HEK293 (cell line): ENCODE results near the gene IFNAR1.
A peak's percentile ranks its signal among the peaks of the same experiment; 100 is the strongest.

Source experiments
- CTCF ChIA-PET: fragments of 350-600 bp; formaldehyde crosslinking; extraction: SDS; loops from one replicate; lab custom pipeline; 2021; ENCODE audit warnings: antibody characterized with exemption; lab: Yijun Ruan, JAX
- POLR2A ChIA-PET: fragments of 300-600 bp; formaldehyde crosslinking; extraction: SDS; loops from one replicate; lab custom pipeline; 2020; ENCODE audit warnings: antibody characterized with exemption, inconsistent platforms; lab: Yijun Ruan, JAX
- H3K27ac ChIP-seq: fragments of 200-500 bp; sonication (Bioruptor generic); 2 replicates; pipeline ENCODE4 v1.5.1; 2014; ENCODE audit warnings: low read depth, low read length, control low read depth, inconsistent platforms; ENCODE audit errors: extremely low read depth
- H3K36me3 ChIP-seq, 2 experiments: fragments of 200-500 bp in 1 of 2; sonication (Bioruptor generic) in 1 of 2; 1 replicate in 1 of 2; 2 replicates in 1 of 2; pipeline ENCODE4 v1.5.1; 2014 to 2017; ENCODE audit warnings: inconsistent platforms in 2 of 2, low read length in 2 of 2; ENCODE audit not compliant: control insufficient read depth in 2 of 2, insufficient read depth in 1 of 2
- H3K4me1 ChIP-seq: fragments of 200-500 bp; sonication (Bioruptor generic); 2 replicates; pipeline ENCODE4 v1.5.1; 2014; ENCODE audit warnings: mild to moderate bottlenecking, low read length, inconsistent platforms; ENCODE audit not compliant: control insufficient read depth, insufficient read depth
- H3K4me3 ChIP-seq: 2 replicates; pipeline ENCODE4 v1.5.1; 2011; ENCODE audit warnings: low read depth, mild to moderate bottlenecking, control low read depth, low read length, moderate library complexity
- H3K9me3 ChIP-seq: fragments of 200-500 bp; sonication (Bioruptor generic); 2 replicates; pipeline ENCODE4 v1.5.1; 2014; ENCODE audit warnings: low read depth, low read length, inconsistent platforms; ENCODE audit not compliant: control insufficient read depth, insufficient read depth
- ATF2 ChIP-seq: fragments of 450-650 bp; formaldehyde crosslinking; IDR thresholded peaks from 2 replicates; pipeline ENCODE4 v1.5.1; 2016; ENCODE audit warnings: missing biosample characterization, missing genetic modification characterization, low read depth
- REST ChIP-seq: fragments of 450-650 bp; formaldehyde crosslinking; IDR thresholded peaks from 2 replicates; pipeline ENCODE4 v1.5.1; 2016; ENCODE audit warnings: missing biosample characterization, missing genetic modification characterization
- SCRT2 ChIP-seq: fragments of 450-650 bp; formaldehyde crosslinking; IDR thresholded peaks from 2 replicates; pipeline ENCODE4 v1.5.1; 2016; ENCODE audit warnings: missing biosample characterization, missing genetic modification characterization
- SETDB1 ChIP-seq: IDR thresholded peaks from one replicate; pipeline ENCODE4 v1.6.1; 2017; ENCODE audit warnings: mild to moderate bottlenecking, low read length, moderate library complexity, mixed read lengths; ENCODE audit not compliant: insufficient read length
- TRIM28 ChIP-seq: IDR thresholded peaks from 2 replicates; pipeline ENCODE4 v1.6.1; 2011; ENCODE audit warnings: low read length, control low read depth, borderline replicate concordance
- ZBTB48 ChIP-seq: fragments of 450-650 bp; formaldehyde crosslinking; IDR thresholded peaks from 2 replicates; pipeline ENCODE4 v1.5.1; 2016; ENCODE audit warnings: missing biosample characterization, missing genetic modification characterization
- ZBTB6 ChIP-seq: fragments of 450-650 bp; formaldehyde crosslinking; IDR thresholded peaks from 2 replicates; pipeline ENCODE4 v1.5.1; 2017; ENCODE audit warnings: missing biosample characterization, missing genetic modification characterization
- ZFP3 ChIP-seq: fragments of 450-650 bp; formaldehyde crosslinking; IDR thresholded peaks from 2 replicates; pipeline ENCODE4 v1.5.1; 2016; ENCODE audit warnings: low read depth, missing biosample characterization, missing genetic modification characterization
- ZNF157 ChIP-seq: fragments of 450-650 bp; formaldehyde crosslinking; IDR thresholded peaks from 2 replicates; pipeline ENCODE4 v1.5.1; 2016; ENCODE audit warnings: missing biosample characterization, missing genetic modification characterization
- ZNF24 ChIP-seq: fragments of 450-650 bp; formaldehyde crosslinking; IDR thresholded peaks from 2 replicates; pipeline ENCODE4 v1.5.1; 2016; ENCODE audit warnings: missing biosample characterization, missing genetic modification characterization
- ZNF449 ChIP-seq: fragments of 450-650 bp; formaldehyde crosslinking; IDR thresholded peaks from 2 replicates; pipeline ENCODE4 v1.5.1; 2017; ENCODE audit warnings: missing biosample characterization, mild to moderate bottlenecking, missing genetic modification characterization, moderate library complexity
- ZNF488 ChIP-seq: fragments of 450-650 bp; formaldehyde crosslinking; IDR thresholded peaks from 2 replicates; pipeline ENCODE4 v1.5.1; 2016; ENCODE audit warnings: missing biosample characterization, missing genetic modification characterization
- ZNF510 ChIP-seq: fragments of 450-650 bp; formaldehyde crosslinking; IDR thresholded peaks from 2 replicates; pipeline ENCODE4 v1.5.1; 2018; ENCODE audit warnings: mild to moderate bottlenecking, missing genetic modification characterization, missing biosample characterization; ENCODE audit not compliant: insufficient replicate concordance
- ZNF514 ChIP-seq: fragments of 450-650 bp; formaldehyde crosslinking; IDR thresholded peaks from 2 replicates; pipeline ENCODE4 v1.5.1; 2016; ENCODE audit warnings: missing biosample characterization, missing genetic modification characterization
- ZNF558 ChIP-seq: fragments of 450-650 bp; formaldehyde crosslinking; IDR thresholded peaks from 2 replicates; pipeline ENCODE4 v1.5.1; 2016; ENCODE audit warnings: missing biosample characterization, missing genetic modification characterization
- ZNF560 ChIP-seq: fragments of 450-650 bp; formaldehyde crosslinking; IDR thresholded peaks from 2 replicates; pipeline ENCODE4 v1.5.1; 2017; ENCODE audit warnings: missing biosample characterization, missing genetic modification characterization, borderline replicate concordance
- ZNF561 ChIP-seq: fragments of 450-650 bp; IDR thresholded peaks from 2 replicates; pipeline ENCODE4 v1.5.1; 2018; ENCODE audit warnings: missing biosample characterization, missing genetic modification characterization, borderline replicate concordance
- ZNF610 ChIP-seq: fragments of 450-650 bp; formaldehyde crosslinking; IDR thresholded peaks from 2 replicates; pipeline ENCODE4 v1.5.1; 2016; ENCODE audit warnings: missing biosample characterization, missing genetic modification characterization, borderline replicate concordance
- ZNF660 ChIP-seq: fragments of 450-650 bp; IDR thresholded peaks from 2 replicates; pipeline ENCODE4 v1.5.1; 2018; ENCODE audit warnings: missing biosample characterization, mild to moderate bottlenecking, missing genetic modification characterization
- ZNF791 ChIP-seq: fragments of 450-650 bp; formaldehyde crosslinking; IDR thresholded peaks from 2 replicates; pipeline ENCODE4 v1.5.1; 2016; ENCODE audit warnings: missing biosample characterization, missing genetic modification characterization
- ZNF792 ChIP-seq: fragments of 450-650 bp; formaldehyde crosslinking; IDR thresholded peaks from 2 replicates; pipeline ENCODE4 v1.5.1; 2016; ENCODE audit warnings: missing biosample characterization, missing genetic modification characterization
- ZNF837 ChIP-seq: fragments of 450-650 bp; formaldehyde crosslinking; IDR thresholded peaks from 2 replicates; pipeline ENCODE4 v1.5.1; 2016; ENCODE audit warnings: missing biosample characterization, missing genetic modification characterization

IFNAR1 gene

GRCh38 chr21:33332143-33332542, 7.4 kb downstream of the IFNAR1 start (continued):
- TF ChIP-seq ZFP3 (no peak), ZNF558 (no peak), REST (tag by site-specific recombination) (no peak)

GRCh38 chr21:33334191-33334590, 9.4 kb downstream of the IFNAR1 start:
- ChIA-PET CTCF (interaction anchor here (1.7 kb wide), 1 partner anchor 27 kb away, joined by 7 read pairs; no protein-coding TSS in a partner anchor), POLR2A (interaction anchor here (1.0 kb wide), 1 partner anchor 9 kb away, joined by 4 read pairs; the partner anchor contains the start of gene IFNAR1)

GRCh38 chr21:33334824-33335223, 10.1 kb downstream of the IFNAR1 start:
- CTCF ChIA-PET: interaction anchor here (1.7 kb wide), 1 partner anchor 27 kb away, joined by 7 read pairs; no protein-coding TSS in a partner anchor
- TF ChIP-seq ZNF660 (tag by site-specific recombination) (peak; percentile 66; the same call in 1 of the 2 replicates), ZNF24 (tag by site-specific recombination) (no peak), ZNF514 (no peak), ZNF488 (tag by site-specific recombination) (no peak), ATF2 (peak; percentile 74; the same call in 1 of the 2 replicates)
- Histone ChIP-seq H3K36me3 (peaks cover 7 to 20% of the 10 kb centered on the region in 2 experiments), H3K4me3 (no peak overlapping the region), H3K27ac (no peak overlapping the region), H3K9me3 (no peaks in the 10 kb centered on the region), H3K4me1 (no peaks in the 10 kb centered on the region)
- POLR2A ChIA-PET: interaction anchor here (1.0 kb wide), 1 partner anchor 10 kb away, joined by 4 read pairs; the partner anchor contains the start of gene IFNAR1

More at GRCh38 chr21:33334191-33334590, 9.4 kb downstream of the IFNAR1 start:
- Histone ChIP-seq H3K27ac (no peak overlapping the region), H3K36me3 (peaks cover 7 to 20% of the 10 kb centered on the region in 2 experiments), H3K4me1 (no peaks in the 10 kb centered on the region), H3K4me3 (no peak overlapping the region), H3K9me3 (no peaks in the 10 kb centered on the region)
- no peak for TF ChIP-seq ZNF610
- peak; percentile 21 for TF ChIP-seq SETDB1
- TF ChIP-seq ZNF791: peak; percentile 98

- Histone ChIP-seq H3K36me3 (peaks cover 26 to 49% of the 10 kb centered on the region in 2 experiments), H3K27ac (no peak overlapping the region), H3K4me3 (no peak overlapping the region), H3K4me1 (0 out of 2 replicates have a peak, but pooled peaks cover 2% of the 10 kb centered on the region), H3K9me3 (no peaks in the 10 kb centered on the region)
- ChIA-PET POLR2A (interaction anchor here (2.3 kb wide), 1 partner anchor 14 kb away, joined by 8 read pairs; the partner anchor contains the start of gene IFNAR1), CTCF (interaction anchor here (0.6 to 3.9 kb wide), 5 partner anchors 9 to 41 kb away, joined by 3 to 22 read pairs (median 3); no protein-coding TSS in a partner anchor)
- TF ChIP-seq ZNF510 (tag by site-specific recombination): no peak
- no peak for TF ChIP-seq ZNF157 (tag by site-specific recombination)
- TF ChIP-seq ZNF792 (tag by site-specific recombination): no peak
- no peak for TF ChIP-seq ZNF561 (tag by site-specific recombination)
- no peak for TF ChIP-seq SCRT2
- TF ChIP-seq TRIM28: no peak
- TF ChIP-seq ZBTB48 (tag by site-specific recombination): no peak
- no peak for TF ChIP-seq ZNF837 (tag by site-specific recombination)
- TF ChIP-seq ZNF560 (tag by site-specific recombination): no peak
- no peak for TF ChIP-seq ZNF449 (tag by site-specific recombination)
- TF ChIP-seq ZBTB6 (tag by site-specific recombination): no peak
These were observed 14.4 kb downstream of the IFNAR1 start for GRCh38 chr21:33339135-33339534.
